Measurements from ENCODE around the gene HSD17B1. TPM values are rescaled to one million over a fixed set of nuclear protein-coding genes. Genes with fewer than 3 reads are reported as not detected.

HSD17B1 gene
- total and polyA plus RNA-seq, 2 of the 13 experiments (the other 11 are each of a cell fraction or from before 2014, with no cell fraction given): 0.54 to 0.93 TPM

DNA sequence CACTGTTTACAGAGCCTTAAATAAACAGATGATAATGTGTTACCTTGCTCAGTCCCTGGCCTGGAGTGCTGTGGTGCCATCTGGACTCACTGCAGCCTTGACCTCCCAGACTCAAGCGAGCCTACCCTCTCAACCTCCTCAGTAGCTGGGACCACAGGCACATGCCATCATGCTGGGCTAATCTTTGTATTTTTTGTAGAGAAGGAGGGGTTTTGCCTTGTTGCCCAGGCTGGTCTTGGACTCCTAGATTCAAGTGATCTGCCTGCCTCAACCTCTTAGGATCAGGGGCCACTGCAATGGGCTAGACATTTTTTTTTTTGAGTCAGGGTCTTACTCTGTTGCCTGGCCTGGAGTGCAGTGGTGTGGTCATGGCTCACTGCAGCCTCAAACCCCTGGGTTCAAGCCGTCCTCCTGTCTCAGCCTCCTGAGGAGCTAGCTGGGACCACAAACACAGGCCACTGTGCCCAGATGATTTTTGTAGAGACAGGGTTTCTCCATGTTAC is 21.7 kb upstream of the HSD17B1 start (continued):
- TF ChIP-seq TIGD3 (CRISPR knock-in tag; IDR thresholded peaks at IDR 0.05; ENCODE audit: borderline replicate concordance) (no peak), ZNF101 (CRISPR knock-in tag; IDR thresholded peaks at IDR 0.05; ENCODE audit: borderline replicate concordance, low read depth) (no peak; the same call in 1 of the 2 replicates), NAIF1 (CRISPR knock-in tag; IDR thresholded peaks at IDR 0.05; ENCODE audit: borderline replicate concordance) (peak; percentile 6; the same call in 1 of the 2 replicates), KMT2A (CRISPR knock-in tag; IDR thresholded peaks at IDR 0.05) (no peak), ZNF710 (CRISPR knock-in tag; IDR thresholded peaks at IDR 0.05; ENCODE audit: borderline replicate concordance) (peak; percentile 78; the same call in 1 of the 2 replicates), ZBTB3 (CRISPR knock-in tag; IDR thresholded peaks at IDR 0.05; ENCODE audit: borderline replicate concordance, low read depth) (peak; percentile 97), ZNF572 (CRISPR knock-in tag; IDR thresholded peaks at IDR 0.05) (no peak), ZNF563 (CRISPR knock-in tag; IDR thresholded peaks at IDR 0.05) (no peak), ZNF382 (CRISPR knock-in tag; IDR thresholded peaks at IDR 0.05; ENCODE audit: borderline replicate concordance) (no peak), ZNF616 (CRISPR knock-in tag; IDR thresholded peaks at IDR 0.05; ENCODE audit: low read depth) (no peak), MAFG (CRISPR knock-in tag; IDR thresholded peaks at IDR 0.05) (no peak), ZNF672 (CRISPR knock-in tag; IDR thresholded peaks at IDR 0.05) (no peak), PAX8 (CRISPR knock-in tag; IDR thresholded peaks at IDR 0.05; ENCODE audit: borderline replicate concordance) (no peak), ZNF670 (CRISPR knock-in tag; IDR thresholded peaks at IDR 0.05; ENCODE audit: borderline replicate concordance) (no peak), SP4 (CRISPR knock-in tag; IDR thresholded peaks at IDR 0.05) (no peak), ZNF263 (CRISPR knock-in tag; IDR thresholded peaks at IDR 0.05) (peak; percentile 73; the same call in 1 of the 2 replicates), MXI1 (IDR thresholded peaks at IDR 0.05; ENCODE audit: borderline replicate concordance, low read depth, low read length) (no peak; the same call in 2 of the 3 replicates), PAWR (CRISPR knock-in tag; IDR thresholded peaks at IDR 0.05; ENCODE audit: borderline replicate concordance) (0 out of 2 replicates have a peak, but pooled peaks have one; percentile 29), RARG (CRISPR knock-in tag; IDR thresholded peaks at IDR 0.05; ENCODE audit: low read depth) (peak; percentile 22; the same call in 1 of the 2 replicates), PHF20 (CRISPR knock-in tag; IDR thresholded peaks at IDR 0.05) (no peak), RFXANK (CRISPR knock-in tag; IDR thresholded peaks at IDR 0.05) (peak; percentile 51; the same call in 1 of the 2 replicates), MAX (IDR thresholded peaks at IDR 0.05) (peak; percentile 75)
- TF ChIP-seq, protein P1, sequence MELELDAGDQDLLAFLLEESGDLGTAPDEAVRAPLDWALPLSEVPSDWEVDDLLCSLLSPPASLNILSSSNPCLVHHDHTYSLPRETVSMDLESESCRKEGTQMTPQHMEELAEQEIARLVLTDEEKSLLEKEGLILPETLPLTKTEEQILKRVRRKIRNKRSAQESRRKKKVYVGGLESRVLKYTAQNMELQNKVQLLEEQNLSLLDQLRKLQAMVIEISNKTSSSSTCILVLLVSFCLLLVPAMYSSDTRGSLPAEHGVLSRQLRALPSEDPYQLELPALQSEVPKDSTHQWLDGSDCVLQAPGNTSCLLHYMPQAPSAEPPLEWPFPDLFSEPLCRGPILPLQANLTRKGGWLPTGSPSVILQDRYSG (CRISPR knock-in tag; IDR thresholded peaks at IDR 0.05): no peak
- TF ChIP-seq, protein P2, sequence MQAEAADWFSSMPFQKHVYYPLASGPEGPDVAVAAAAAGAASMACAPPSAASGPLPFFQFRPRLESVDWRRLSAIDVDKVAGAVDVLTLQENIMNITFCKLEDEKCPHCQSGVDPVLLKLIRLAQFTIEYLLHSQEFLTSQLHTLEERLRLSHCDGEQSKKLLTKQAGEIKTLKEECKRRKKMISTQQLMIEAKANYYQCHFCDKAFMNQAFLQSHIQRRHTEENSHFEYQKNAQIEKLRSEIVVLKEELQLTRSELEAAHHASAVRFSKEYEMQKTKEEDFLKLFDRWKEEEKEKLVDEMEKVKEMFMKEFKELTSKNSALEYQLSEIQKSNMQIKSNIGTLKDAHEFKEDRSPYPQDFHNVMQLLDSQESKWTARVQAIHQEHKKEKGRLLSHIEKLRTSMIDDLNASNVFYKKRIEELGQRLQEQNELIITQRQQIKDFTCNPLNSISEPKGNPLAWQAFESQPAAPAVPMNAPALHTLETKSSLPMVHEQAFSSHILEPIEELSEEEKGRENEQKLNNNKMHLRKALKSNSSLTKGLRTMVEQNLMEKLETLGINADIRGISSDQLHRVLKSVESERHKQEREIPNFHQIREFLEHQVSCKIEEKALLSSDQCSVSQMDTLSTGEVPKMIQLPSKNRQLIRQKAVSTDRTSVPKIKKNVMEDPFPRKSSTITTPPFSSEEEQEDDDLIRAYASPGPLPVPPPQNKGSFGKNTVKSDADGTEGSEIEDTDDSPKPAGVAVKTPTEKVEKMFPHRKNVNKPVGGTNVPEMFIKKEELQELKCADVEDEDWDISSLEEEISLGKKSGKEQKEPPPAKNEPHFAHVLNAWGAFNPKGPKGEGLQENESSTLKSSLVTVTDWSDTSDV (CRISPR knock-in tag; IDR thresholded peaks at IDR 0.05): no peak
